ENCODE measurements around the gene BOC. TPM values are rescaled to one million over a fixed set of nuclear protein-coding genes. Genes with fewer than 3 reads are reported as not detected.

The BOC gene
- total and polyA plus RNA-seq, 2 experiments from 2014 or later, result 2.1 to 4.1 TPM

DNA sequence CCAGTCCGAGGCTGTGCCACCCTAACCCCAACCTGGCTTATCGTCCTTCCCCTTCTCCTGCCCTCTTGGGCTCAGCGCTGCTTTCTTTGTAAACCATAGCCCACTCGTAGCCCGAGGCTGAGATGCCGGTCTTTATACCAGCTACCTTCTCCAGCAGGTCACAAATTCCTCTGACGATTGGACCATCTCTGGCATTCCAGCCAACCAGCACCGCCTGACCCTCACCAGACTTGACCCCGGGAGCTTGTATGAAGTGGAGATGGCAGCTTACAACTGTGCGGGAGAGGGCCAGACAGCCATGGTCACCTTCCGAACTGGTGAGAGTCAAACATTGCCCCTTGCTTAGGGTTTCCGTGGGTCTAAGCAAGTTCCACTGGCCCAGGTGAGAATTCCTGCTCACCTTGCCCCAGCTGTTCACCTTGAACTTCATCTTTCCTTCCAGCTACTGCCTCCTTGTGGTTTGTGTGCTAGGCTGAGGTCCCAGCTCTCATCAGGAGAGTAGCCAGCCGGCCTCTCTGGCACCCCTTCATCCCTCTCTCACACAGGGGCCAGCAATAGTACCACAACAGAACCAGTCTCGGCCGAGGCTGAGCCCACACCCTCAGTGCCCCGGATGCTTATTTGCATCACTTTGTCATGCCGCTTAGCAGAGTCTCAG, 66.7 kb downstream of the BOC start:
- H3K27ac ChIP-seq (ENCODE audit: low read depth), result no peak overlapping the region
- ATAC-seq, result peak; percentile 66

DNA sequence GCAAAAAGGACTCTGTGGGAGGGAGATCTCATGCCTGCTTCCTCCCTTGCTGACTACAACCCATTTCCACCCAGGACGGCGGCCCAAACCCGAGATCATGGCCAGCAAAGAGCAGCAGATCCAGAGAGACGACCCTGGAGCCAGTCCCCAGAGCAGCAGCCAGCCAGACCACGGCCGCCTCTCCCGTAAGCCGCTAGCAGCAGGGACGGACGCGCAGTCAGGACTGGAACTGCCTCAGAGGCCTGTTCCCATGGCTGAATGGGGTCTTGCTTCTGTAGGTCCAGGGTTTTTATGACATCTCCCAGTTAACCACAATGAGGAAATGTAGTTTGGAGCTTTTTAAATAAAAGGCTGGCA, 67.2 kb downstream of the BOC start:
- H3K27me3 Mint-ChIP-seq (ENCODE audit: insufficient read depth, low read depth, poor library complexity), result peaks cover 3% of the 10 kb centered on the region
- H4K20me1 ChIP-seq (replicated peaks; ENCODE audit: insufficient read depth), result no peaks in the 10 kb centered on the region
- H3K4me3 ChIP-seq, result no peak overlapping the region
- H3K4me2 ChIP-seq, result no peak overlapping the region
- H3K4me1 ChIP-seq (ENCODE audit: insufficient read depth), result no peaks in the 10 kb centered on the region
- H3K79me2 ChIP-seq (replicated peaks; ENCODE audit: insufficient read depth), result no peaks in the 10 kb centered on the region
- no peak overlapping the region for H3K27ac ChIP-seq (ENCODE audit: low read depth)
- H3K9me3 Mint-ChIP-seq, result no peaks in the 10 kb centered on the region
- H3K27me3 ChIP-seq (ENCODE audit: insufficient read depth), result no peaks in the 10 kb centered on the region
- H3K9me2 ChIP-seq (ENCODE audit: insufficient read depth), result 0 out of 2 replicates have a peak, but pooled peaks cover 2% of the 10 kb centered on the region
- ATAC-seq, result no peak
- no peak overlapping the region for H3K4me3 Mint-ChIP-seq
- peaks cover 5% of the 10 kb centered on the region; the same call in 2 of the 3 replicates for H3K36me3 Mint-ChIP-seq (ENCODE audit: low read depth)
- peaks cover 18% of the 10 kb centered on the region for H3K4me1 Mint-ChIP-seq
- no peaks in the 10 kb centered on the region for H3F3A ChIP-seq (replicated peaks; ENCODE audit: low read depth)
- no peak overlapping the region for H2AFZ ChIP-seq
- peak overlapping the region; percentile 68; the same call in 1 of the 2 replicates for H3K27ac Mint-ChIP-seq
- no peak for DNase-seq (ENCODE audit: low spot score)
- H3K36me3 ChIP-seq (ENCODE audit: insufficient read depth), result no peaks in the 10 kb centered on the region
- TF ChIP-seq POLR2AphosphoS5 (IDR thresholded peaks at IDR 0.05; ENCODE audit: low read depth), result no peak
- TF ChIP-seq ZNF114 (CRISPR knock-in tag; IDR thresholded peaks at IDR 0.05), result no peak
- no peak for TF ChIP-seq EZH2phosphoT487 (IDR thresholded peaks at IDR 0.05; ENCODE audit: unreplicated experiment)
- TF ChIP-seq NANOG (IDR thresholded peaks at IDR 0.05; ENCODE audit: borderline replicate concordance), result no peak
- TF ChIP-seq, protein P1, sequence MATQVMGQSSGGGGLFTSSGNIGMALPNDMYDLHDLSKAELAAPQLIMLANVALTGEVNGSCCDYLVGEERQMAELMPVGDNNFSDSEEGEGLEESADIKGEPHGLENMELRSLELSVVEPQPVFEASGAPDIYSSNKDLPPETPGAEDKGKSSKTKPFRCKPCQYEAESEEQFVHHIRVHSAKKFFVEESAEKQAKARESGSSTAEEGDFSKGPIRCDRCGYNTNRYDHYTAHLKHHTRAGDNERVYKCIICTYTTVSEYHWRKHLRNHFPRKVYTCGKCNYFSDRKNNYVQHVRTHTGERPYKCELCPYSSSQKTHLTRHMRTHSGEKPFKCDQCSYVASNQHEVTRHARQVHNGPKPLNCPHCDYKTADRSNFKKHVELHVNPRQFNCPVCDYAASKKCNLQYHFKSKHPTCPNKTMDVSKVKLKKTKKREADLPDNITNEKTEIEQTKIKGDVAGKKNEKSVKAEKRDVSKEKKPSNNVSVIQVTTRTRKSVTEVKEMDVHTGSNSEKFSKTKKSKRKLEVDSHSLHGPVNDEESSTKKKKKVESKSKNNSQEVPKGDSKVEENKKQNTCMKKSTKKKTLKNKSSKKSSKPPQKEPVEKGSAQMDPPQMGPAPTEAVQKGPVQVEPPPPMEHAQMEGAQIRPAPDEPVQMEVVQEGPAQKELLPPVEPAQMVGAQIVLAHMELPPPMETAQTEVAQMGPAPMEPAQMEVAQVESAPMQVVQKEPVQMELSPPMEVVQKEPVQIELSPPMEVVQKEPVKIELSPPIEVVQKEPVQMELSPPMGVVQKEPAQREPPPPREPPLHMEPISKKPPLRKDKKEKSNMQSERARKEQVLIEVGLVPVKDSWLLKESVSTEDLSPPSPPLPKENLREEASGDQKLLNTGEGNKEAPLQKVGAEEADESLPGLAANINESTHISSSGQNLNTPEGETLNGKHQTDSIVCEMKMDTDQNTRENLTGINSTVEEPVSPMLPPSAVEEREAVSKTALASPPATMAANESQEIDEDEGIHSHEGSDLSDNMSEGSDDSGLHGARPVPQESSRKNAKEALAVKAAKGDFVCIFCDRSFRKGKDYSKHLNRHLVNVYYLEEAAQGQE (IDR thresholded peaks at IDR 0.05; ENCODE audit: unreplicated experiment), result no peak

More for the DNA sequence above, 66.7 kb downstream of the BOC start:
- H3K79me2 ChIP-seq (replicated peaks; ENCODE audit: insufficient read depth), result no peaks in the 10 kb centered on the region
- peaks cover 18% of the 10 kb centered on the region for H3K4me1 Mint-ChIP-seq
- H3K9me3 Mint-ChIP-seq, result no peaks in the 10 kb centered on the region
- peaks cover 3% of the 10 kb centered on the region for H3K27me3 Mint-ChIP-seq (ENCODE audit: insufficient read depth, low read depth, poor library complexity)
- H3K36me3 Mint-ChIP-seq (ENCODE audit: low read depth), result peaks cover 5% of the 10 kb centered on the region; the same call in 2 of the 3 replicates
- no peaks in the 10 kb centered on the region for H3K27me3 ChIP-seq (ENCODE audit: insufficient read depth)
- H3K9me2 ChIP-seq (ENCODE audit: insufficient read depth), result 0 out of 2 replicates have a peak, but pooled peaks cover 2% of the 10 kb centered on the region
- no peak overlapping the region for H3K4me2 ChIP-seq
- no peaks in the 10 kb centered on the region for H3K36me3 ChIP-seq (ENCODE audit: insufficient read depth)
- H2AFZ ChIP-seq, result no peak overlapping the region
- DNase-seq (ENCODE audit: low spot score), result peak; percentile 39
- no peaks in the 10 kb centered on the region for H3F3A ChIP-seq (replicated peaks; ENCODE audit: low read depth)
- peak overlapping the region; percentile 68; the same call in 1 of the 2 replicates for H3K27ac Mint-ChIP-seq
- H3K4me1 ChIP-seq (ENCODE audit: insufficient read depth), result no peaks in the 10 kb centered on the region
- no peak for TF ChIP-seq ZNF114 (CRISPR knock-in tag; IDR thresholded peaks at IDR 0.05)
- TF ChIP-seq CTCF (conservative IDR thresholded peaks at IDR 0.05; ENCODE audit: low read depth in 2 of 2), result peak; percentile 42 to 72
- H3K4me3 Mint-ChIP-seq, result no peak overlapping the region
- H4K20me1 ChIP-seq (replicated peaks; ENCODE audit: insufficient read depth), result no peaks in the 10 kb centered on the region
- no peak overlapping the region for H3K4me3 ChIP-seq
